Stimulated activated CD4-positive, alpha-beta T cell treated with anti-CD3 and anti-CD28 coated beads, Interleukin-2, amount 100 ng/mL, for 48 hours (primary cell): ENCODE results near the gene ASB8.
"Not testable (repeated sequence)": the region's sequence is repeated elsewhere in the genome, so short reads cannot be mapped to it uniquely, and the experiment has no call there.

ENCODE experiments used
- DNase-seq, 2 donors: peaks; one replicate each; pipeline ENCODE4 v3.0.0-alpha.2; 2020

The ASB8 gene

GRCh38 chr12:48182631-48183030, 25.3 kb upstream of the ASB8 start:
- no peak for DNase-seq

GRCh38 chr12:48180857-48181495, 23.7 kb upstream of the ASB8 start:
- DNase-seq, result no peak

DNA sequence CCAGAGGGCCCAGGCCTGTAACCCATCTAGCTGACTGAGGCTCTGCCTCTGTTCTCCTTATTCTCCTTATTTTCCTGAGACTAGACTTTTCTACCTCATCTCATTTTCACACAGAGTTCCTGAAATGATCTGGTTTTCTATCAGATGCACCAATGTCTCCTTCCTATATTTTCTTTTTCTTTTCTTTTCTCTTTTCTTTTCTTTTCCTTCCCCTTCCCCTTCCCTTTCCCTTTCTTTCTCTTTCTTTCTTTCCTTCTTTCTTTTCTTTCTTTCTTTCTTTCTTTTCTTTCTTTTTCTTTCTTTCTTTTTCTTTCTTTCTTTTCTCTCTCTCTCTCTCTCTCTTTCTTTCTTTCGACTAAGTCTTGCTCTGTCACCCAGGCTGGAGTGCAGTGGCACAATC, 23.1 kb upstream of the ASB8 start:
- no peak for DNase-seq

DNA sequence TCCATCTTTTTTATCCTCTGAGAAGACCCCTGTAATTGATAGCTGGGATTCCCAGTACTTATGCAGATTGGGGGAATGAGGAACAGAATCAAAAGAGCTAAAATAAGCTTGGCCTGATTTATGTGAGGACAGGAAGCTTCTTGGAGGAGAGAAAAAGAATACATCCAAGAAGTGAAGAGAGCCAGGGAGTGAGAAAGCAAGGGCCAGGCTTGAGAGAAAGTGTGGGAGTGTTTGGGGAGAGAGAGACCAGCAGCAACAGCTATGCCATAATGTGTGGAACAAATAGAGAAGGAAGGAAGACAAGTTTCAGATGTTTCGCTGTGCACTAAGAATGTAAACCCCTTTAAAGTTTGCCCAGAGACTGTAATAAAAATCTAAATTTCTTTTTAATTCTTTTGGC, 22.2 kb upstream of the ASB8 start:
- no peak for DNase-seq

DNA sequence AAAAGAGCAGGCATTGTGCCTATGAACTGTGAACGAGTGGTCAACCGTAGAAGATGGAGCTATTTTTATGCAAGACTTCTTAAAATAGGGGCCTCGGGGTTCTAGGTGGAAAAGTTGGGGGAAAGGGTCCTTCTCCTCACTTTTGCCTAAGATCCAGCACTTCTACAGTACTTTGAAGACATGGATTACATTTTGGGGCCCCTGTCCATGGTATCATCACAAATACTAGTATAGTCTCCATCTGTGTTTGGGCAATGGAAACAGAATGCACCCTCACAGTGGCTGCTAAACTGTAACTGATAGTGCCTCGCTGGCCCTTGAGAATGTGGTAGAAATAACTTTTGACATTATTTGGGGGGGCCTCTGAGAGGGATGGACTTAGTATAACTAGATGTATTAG, 20.7 kb upstream of the ASB8 start:
- no peak for DNase-seq

DNA sequence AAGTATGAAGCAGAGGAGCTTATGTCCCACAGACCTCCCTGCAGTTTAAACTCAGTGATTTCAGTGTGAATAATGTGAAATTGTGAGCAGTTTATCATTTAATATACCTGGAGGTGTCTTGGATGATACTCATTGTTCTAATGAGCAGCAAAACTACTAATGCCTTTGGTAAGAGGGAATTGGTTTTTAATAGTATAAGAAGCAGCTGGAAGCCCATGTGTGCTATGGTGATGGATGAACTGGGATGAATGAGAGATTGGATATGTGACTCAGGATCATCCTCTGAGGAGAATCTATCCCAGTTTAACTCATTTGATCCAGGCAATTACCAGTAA, 19.1 kb upstream of the ASB8 start:
- DNase-seq, result no peak

DNA sequence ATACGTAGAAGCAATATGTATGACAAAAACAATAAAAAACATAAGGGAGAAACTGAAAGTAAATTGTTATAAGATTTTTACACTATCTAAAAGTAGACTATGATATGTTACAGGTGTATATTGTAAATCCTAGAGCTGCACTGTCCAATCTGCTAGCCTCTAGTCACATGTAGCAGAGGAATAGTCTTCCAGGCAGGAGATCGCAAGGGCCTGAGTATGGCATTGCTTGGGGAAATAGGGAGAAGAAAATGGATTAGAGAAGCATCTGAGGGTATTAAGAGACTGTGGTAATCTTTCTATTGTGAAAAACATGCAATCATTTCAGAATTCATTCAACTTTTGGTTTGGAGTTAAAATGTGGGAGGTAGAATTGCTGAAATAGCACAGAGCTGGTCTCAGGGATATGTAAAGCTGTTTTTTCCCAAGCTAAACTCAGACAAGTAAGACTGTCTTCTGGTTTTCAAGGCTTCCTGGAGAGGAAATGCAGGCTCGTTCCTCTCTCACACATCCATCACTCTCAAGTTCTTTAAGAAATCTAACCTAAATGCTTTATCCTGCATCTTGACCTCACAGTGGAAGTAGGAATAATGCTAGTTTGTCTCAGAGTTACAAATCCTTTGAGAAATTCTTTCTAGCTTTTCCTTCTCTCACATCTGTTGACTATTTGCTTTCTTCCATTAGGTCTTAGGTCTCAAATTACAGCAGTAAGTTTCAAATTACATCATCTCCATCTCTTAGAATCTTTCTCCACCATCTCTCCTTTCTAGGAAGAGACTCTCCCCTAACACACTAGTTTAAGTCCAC, 18.5 kb upstream of the ASB8 start:
- no peak for DNase-seq

DNA sequence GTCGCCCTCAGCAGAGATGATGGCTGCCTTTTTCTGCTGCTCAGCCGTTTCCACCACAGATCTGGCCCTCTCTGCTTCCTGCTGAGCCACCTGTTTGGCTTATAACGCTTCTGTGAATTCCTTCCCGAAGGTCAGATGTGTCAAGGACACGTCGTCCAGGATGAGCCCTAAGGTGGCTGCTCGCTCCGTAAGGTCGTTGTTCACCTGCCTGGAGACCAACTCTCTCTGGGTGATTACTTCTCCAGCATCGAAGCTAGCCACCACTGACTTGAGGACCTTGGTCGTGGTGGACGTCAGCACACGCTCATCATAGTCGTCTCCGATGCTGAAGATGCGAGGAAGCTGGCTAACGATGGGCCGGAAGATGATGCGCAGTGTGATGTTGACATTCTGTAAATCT, 11.7 kb upstream of the ASB8 start:
- DNase-seq, result no peak

DNA sequence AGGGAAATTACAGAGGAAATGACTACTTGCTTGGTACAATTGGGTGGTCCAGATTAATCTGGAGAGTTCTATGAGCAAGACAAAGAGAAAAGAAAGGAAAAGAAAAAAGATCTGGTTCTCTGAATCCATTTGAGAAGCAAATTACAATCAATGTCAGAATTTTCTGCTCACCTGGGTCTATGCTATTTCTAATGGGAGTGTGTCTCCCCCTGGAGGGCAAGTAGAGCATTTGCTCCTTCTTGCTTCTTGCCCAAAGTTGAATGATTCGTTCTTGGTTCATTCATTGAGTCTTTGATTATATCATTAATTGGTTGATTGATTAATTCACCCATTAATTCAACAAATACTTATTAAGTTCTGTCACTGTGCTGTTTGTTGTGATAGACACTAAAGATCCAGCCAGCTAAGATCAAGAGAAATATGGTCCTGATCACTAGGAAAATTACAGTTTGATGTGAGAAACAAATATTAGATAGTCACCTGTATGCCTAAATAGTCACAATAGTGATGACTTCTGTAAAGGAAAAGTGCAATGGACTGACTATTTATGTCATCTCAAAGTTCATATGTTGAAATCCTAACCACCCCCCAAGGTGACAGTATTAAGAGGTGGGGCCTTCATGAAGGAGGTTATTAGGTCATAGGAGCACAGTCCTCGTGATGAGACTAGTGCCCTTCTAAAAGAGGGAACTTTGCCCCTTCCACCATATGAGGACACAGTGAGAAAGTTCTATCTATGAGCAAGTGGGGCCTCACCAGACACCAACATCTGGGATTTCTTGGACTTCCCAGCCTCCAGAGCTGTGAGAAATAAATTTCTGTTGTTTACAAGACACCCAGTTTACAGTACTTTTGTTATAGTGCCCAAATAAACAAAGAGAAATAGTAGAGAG, 8.0 kb upstream of the ASB8 start:
- peak; percentile 43 to 57 for DNase-seq

GRCh38 chr12:48164451-48164850, 7.1 kb upstream of the ASB8 start:
- DNase-seq, result no peak

DNA sequence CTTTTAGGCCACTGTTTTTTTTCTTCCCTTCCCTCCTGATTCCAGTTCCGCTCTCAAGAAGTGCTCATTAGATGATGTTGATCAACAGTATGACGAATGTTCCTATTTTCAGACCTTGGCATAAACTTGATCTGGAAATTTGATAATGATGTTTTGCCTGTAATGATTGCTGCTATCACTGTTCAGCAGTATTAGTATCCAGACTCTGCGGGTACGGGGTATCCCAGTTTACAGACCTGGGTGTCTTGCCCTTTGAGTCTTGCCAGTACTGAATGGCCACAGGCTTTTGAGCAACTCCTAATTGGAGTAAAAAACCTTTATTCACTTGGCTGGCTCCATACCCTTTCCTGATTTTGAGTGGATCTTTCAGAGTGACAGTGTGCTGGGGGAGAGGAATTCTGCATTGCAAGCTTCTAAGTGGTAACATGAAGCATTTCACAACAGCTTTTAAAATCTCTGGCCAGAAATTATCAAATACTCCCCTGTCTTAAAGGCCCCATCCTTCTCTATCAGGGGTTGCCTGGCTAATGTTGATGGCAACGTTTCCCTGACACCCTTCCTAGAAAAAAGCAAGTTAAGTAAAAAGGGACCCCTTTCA, 5.9 kb upstream of the ASB8 start:
- no peak for DNase-seq

GRCh38 chr12:48160807-48161206, 3.5 kb upstream of the ASB8 start:
- DNase-seq, result no peak

- no peak for DNase-seq
Measured at GRCh38 chr12:48160046-48160445, 2.7 kb upstream of the ASB8 start.

- DNase-seq, result no peak
Measured at GRCh38 chr12:48157889-48158370, 615 bp upstream of the ASB8 start.

GRCh38 chr12:48156652-48157017, 680 bp downstream of the ASB8 start:
- no peak for DNase-seq

DNA sequence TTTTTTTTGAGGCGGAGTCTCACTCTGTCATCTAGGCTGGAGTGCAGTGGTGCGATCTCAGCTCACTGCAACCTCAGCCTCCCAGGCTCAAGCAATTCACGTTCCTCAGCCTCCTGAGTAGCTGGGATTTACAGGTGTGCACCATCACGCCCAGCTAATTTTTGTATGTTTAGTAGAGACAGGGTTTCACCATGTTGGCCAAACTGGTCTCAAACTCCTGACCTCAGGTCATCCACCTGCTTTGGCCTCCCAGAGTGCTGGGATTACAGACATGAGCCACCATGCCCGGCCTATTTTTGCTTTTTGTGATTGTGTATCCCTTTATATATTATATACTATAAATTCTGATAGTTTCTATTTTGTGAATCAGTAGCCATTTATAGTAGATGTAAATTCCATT, 1.5 kb downstream of the ASB8 start:
- DNase-seq, result not testable (repeated sequence)

- DNase-seq, result no peak
Measured at GRCh38 chr12:48151103-48151771, 6.1 kb downstream of the ASB8 start.

- no peak for DNase-seq
Measured at GRCh38 chr12:48145981-48146380, 11.3 kb downstream of the ASB8 start.

GRCh38 chr12:48143898-48144297, 13.4 kb downstream of the ASB8 start:
- DNase-seq, result no peak

DNA sequence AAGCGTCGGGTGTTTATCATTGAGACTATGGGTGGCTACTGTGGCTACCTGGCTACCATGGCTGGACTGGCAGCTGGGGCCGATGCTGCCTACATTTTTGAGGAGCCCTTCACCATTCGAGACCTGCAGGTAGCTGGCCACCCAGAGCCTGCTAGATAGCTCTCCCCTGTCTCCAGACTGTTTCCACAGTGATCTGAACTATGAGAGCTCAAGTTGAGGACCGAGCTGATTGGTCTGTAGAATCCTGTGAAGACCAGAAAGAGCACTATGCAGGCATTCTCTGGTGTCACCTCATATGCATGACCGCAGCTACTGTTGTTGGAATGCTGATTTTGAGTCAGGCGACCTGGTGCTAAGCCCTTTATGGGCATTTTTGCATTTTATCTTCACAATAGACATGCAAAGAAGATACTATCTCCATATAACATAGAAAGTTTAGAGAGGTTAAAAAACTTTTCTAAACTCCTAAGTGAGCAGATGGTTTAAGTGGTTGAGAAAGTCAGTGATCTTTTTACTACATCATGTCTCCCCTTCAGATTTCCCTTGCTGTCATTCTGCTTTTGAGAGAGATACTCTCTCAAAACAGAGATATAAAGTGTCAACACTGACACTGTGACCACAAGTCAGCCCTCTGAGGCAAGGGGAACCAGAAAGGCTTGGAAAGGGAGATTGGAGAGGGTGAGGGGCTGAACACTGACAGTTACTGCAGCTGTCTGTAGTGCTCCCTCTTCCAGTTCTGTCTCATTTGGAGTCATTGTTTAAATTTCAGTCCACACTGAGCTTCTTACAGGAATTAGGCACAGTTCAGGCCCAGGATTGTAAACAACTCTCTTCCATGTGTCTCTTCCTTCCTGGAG, 14.3 kb downstream of the ASB8 start:
- no peak for DNase-seq

- DNase-seq, result no peak
Measured at GRCh38 chr12:48135027-48135426, 22.3 kb downstream of the ASB8 start.

DNA sequence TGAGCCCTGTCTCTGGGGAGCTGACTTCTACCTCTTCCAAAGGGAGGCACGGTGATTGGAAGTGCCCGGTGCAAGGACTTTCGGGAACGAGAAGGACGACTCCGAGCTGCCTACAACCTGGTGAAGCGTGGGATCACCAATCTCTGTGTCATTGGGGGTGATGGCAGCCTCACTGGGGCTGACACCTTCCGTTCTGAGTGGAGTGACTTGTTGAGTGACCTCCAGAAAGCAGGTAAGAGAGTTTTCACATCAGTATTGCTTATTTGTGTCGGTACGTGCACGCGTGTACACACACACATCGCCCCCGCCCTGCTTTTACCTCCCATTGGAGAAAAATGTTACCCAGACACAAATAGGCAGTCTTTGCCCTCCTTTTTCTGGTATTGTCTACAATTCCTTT, 24.5 kb downstream of the ASB8 start:
- DNase-seq, result no peak
